ENCODE measurements around the gene MAP1B.

- TF ChIP-seq CTCF (IDR thresholded peaks at IDR 0.05; ENCODE audit: borderline replicate concordance, extremely low read depth, low read length, poor library complexity, severe bottlenecking) = no peak
- TF ChIP-seq EZH2 (IDR thresholded peaks at IDR 0.05; ENCODE audit: borderline replicate concordance, low read depth, low read length, severe bottlenecking) = no peak
Measured at GRCh38 chr5:72243706-72244105, 136.4 kb downstream of the MAP1B start.
